GM19452 (cell line): Measurements from ENCODE around the gene NID2.
A peak's percentile ranks its signal among the peaks of the same experiment; 100 is the strongest.

Experiments
- ATAC-seq: cut with Tn5 transposase; IDR thresholded peaks from one replicate; pipeline ENCODE4 v1.9.1; 2021; ENCODE audit not compliant: unreplicated experiment

The NID2 gene

DNA sequence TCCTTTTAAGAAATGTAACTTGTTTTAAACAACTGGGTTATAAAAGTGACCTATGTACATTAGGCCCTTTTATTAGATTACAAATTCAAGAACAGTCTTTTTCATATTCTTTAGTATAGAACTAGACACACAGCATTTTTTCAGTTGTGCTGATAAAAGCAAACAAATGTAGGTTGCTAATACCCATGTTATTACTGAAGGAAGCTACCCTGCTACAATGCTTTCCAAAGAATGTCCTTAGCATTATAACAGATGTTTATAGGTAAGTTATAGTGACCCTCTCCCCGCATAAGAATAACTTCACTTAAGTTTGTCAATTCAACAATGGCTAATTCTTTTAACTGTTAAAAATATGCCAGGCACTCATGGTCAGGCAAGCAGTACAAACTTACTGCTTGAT is 61.6 kb downstream of the NID2 start:
- no peak for ATAC-seq

DNA sequence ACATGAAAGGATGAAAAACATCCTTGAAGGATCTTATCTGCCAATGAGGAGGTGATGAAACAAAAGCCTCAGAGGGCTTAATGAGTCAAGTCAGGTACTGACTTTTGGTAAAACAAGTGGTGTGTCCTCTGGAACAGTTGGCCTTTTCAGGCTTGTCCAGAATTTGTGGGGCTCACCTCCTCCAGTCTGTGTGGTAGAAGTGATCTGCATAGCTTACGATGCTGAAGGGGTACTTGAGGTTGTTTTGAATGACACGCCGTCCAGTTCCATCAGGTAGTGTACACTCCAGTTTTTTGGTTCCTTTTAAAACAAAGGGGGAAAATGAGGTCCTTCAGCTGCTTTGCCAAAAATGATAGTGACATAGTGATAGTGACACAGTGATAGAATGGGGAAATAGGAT is 62.5 kb downstream of the NID2 start:
- ATAC-seq: no peak

DNA sequence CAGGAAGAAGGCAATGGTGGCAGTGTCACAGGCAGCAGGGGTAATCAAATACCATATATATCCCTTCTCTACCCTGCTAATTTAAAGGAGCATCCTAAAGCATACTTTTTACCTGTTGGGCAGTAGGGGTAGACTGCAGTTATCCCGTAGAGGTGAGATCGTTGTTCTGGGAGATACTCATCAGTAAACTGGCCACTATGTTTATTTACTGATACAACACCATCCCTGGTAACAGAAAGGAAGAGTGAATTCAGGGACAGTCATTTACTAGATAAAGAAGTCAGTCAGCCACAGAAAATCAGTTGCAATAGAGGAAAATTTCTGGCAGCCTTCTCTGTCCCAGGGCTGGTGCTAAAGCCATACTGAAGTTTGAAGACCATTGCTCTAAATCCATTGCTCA is 63.2 kb downstream of the NID2 start:
- ATAC-seq: no peak

DNA sequence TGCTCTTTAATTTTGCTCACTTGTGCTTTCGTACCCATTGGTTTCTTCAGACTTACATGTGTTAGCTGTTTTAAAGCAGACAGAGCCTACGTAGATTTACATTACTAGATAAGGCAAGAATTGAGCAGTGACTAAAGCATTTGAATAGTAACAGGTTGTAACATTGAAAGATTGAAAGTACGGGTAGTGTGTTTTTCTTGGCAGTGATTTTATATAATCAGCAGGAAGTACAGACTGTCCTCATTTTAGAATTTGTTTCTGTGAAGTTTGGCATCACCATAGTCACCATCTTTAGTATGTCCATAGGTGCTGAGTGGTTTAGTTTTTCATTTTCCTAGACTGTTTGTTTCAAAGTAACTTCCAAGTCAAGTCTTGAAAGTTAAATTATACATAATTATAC is 65.5 kb downstream of the NID2 start:
- no peak for ATAC-seq

DNA sequence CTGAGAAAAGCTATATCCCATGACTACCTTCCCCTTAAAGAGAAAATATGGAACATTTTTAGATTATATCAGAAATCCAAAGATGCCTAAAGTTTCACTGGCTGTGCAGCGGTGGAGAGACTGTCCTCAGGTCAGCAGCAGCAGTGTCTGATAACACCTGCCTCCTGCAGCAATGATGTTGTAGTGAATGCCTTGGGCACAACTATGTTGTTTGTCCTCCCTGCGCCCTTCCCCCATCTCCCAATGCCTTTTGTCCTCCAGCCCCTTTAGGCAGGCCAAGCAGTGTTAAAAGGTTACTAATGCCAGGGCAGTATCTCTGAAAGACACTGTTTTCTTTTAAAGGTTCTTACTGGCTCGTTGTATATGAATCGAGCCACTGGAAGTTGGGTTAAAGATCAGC is 66.3 kb downstream of the NID2 start:
- ATAC-seq: no peak

DNA sequence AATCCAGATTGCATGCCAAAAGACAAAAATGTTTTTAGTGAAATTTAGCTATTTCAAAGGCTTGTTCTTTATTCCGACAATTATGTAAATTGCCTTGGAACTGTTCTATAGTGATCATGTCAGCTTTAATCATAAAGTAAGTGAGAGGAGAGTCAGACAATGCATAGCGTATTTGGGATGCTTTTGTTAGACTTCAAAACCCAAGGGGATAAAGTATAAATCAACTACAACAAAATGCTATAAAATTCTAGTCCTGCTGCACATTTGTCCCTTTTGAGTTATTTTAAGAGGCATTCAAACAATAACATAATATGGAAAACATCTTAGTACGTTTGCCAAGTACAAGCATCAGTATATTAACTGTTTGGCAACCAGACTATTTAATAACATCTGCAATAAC is 68.2 kb downstream of the NID2 start:
- no peak for ATAC-seq

DNA sequence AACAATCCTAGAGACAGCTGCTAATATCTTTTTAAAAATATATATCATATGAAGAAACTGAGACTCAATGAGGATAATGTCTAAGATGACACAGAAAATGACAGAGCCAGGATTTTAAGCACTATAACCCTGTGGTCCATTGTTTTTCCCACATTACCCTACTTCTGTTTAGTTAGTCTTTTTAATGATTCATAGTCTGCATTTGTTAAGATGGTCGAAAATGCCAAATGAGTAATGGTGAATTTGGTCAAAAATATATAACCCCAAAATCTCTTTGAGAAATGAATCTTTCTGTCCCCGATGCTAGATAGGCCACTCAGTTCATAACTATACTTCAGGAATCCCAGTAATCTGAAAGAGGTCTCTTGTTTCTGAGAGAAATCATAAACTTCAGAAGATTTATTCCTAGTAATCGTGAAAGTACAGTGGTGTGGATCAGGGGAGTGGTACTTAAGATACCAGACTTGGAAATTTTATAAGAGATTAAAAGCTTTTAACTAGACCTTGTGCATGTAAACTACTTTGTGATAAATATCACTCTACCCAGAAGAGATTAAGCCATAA is 68.8 kb downstream of the NID2 start:
- ATAC-seq: no peak

DNA sequence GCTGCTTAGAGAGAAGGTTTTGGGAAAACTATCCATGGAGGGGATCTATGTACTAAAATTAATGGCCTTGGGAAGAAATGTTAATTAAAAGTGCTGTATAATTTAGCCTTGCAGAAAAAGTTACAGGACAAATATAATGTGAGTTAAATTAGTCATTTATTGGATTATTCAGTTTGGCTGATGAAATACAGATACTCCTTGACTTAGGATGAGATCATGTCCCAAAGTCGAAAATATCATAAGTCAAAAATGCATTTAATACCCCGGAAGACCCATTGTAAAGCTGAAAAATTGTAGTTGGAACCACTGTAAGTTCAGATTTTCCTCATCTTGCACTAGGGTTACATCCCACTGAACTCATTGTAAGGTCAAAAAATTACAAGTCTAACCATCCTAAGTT is 69.8 kb downstream of the NID2 start:
- ATAC-seq: no peak

DNA sequence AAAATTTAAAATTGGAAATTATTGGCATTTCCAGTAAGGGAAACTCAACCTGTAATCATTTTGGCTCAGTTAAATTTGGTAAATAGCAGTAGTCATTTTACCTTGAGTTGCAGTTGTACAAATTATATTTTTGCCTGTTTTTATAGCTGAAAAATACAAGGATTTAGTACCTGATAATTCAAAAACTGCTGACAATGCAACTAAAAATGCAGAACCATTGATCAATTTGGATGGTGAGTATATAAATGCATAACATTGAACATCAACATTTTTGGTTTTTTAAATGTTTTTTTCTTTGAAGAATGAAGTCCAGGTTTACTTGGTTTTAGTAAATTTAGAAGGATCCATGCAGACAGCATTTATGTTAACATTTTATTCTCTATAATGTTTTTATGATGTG is 70.5 kb downstream of the NID2 start:
- no peak for ATAC-seq

DNA sequence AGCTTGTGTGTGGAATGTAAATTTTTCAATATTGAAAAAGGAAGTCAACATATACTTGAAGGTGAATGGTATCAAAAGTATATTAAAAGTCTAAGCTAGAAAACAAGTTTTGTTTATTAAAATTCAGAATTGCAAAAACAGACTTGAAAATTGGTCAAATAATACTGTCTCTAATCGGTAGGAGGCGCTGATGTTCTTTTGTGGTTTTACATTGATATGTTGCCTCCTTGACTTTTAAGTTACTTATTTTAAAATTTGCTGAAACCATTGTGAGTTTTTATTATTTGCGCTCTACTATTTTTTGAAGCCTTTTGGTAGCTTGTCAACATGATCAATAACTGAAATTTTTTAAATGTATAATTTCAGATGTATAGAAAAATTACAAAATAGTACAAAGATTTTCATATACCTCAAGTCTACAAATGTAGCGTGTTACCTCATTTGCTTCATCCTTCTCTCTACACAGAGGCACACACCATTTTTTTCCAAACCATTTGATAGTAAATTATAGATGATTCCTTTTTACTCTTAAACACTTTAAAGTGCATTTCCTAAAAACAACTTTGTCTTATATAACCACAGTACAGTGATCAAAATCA is 72.6 kb downstream of the NID2 start:
- ATAC-seq: no peak

DNA sequence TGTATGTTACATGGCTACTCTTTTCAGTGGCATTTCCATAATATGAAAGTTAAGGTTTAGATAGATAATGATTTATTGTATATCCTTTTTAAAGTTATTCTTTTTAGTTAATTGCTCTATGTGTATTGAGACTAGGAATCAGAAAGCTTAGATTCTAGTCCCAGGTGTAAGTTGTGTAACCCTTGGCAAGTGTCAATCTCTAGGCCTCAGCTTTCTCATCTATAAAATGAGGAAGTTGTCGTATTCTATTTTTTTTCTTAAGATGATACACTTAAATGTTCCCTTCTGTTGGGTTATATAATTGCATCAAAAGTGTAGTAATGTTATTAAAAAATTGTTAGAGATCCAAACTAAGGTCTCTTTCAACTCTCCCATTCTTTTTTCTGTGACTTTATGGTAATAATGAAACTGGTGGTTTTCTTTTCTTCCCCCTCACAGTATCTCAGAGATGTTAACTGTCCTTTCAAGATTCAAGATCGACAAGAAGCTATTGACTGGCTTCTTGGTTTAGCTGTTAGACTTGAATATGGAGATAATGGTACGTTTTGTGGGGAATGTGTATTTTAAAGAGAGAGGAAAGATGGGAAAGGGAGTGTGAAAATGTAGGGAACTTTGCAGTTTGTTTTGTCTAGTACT is 75.5 kb downstream of the NID2 start:
- ATAC-seq: no peak

DNA sequence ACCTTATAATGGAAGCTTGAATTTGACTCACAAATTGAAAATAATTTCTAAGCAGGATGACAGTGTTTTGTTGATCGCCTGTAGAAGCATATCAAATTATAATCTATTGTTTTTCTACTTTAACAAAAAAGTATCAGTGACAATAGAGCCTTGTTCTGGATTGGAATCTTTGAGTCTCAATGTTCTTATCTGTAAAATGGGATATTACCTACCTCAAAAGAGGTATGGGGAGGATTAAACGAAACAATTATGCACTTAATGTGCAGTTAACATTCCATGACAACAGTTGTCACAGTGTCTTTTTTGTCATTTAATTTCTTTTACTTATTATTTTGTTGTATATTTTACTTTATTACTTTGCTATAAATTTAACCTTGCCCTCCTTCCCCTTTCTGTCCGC is 78.4 kb downstream of the NID2 start:
- ATAC-seq: no peak

DNA sequence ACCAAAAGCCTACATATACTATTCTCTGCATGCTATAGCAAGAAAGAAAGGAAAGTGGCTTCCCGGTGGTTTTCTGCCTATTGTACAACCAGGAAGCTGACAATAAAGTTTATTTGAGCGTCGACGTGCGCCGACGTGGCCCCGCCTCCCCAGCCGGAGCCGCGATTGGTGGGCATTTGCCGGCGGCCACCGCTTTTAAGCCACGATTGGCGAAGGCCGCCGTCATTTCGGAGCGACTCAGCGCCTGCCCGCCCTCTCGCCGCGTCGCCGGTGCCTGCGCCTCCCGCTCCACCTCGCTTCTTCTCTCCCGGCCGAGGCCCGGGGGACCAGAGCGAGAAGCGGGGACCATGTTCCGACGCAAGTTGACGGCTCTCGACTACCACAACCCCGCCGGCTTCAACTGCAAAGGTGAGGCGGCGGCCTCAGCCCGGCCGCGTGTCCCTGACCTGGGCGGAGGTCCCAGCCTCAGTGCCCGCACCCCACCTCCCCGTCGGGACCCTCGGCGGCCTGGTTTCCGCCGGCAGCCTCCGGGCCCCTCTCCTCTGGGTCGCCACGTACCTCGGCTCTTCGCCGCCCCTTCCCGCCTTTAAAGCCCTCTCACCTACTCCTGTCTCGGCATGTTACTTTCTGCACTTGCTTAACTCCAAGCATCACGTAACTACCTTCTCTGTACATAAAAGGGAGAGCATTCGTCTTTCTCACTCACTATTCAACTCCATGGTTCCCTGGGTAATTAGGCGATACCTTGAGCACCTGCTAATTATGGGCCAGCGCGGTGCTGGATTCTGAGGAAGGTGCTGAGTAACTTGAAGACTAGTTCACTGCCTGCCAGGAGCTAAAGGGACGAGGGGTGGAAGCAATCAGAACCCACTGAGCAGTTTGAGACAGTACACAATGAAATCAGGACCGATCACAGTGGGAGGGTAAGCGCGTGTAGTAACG is 79.3 kb downstream of the NID2 start, which contains the start of gene RTRAF:
Gene RTRAF, plus strand, starts transcription at position 254 of the 942 bp plus-strand sequence. Its CDS starts 94 bp downstream, at position 348.
- ATAC-seq: peak; percentile 86

DNA sequence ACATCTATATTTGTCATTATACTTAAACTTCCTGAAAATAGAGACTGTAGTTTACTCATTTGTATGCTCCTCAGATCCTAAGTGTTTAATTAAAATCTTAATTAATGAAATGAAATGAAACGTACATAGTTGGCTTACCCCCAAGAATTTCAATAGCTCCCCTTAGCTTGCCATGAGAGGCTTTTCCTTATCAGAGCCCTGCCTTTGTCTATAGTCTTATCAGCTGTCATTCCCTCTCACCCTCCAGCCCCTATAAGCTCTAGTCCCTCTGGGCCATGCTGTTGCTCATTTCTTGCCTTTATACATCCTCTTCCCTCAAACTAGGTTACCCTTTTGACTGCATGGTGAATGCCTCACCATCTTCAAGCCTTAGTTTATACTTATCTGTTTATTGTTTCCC is 80.6 kb downstream of the NID2 start:
- ATAC-seq: no peak

DNA sequence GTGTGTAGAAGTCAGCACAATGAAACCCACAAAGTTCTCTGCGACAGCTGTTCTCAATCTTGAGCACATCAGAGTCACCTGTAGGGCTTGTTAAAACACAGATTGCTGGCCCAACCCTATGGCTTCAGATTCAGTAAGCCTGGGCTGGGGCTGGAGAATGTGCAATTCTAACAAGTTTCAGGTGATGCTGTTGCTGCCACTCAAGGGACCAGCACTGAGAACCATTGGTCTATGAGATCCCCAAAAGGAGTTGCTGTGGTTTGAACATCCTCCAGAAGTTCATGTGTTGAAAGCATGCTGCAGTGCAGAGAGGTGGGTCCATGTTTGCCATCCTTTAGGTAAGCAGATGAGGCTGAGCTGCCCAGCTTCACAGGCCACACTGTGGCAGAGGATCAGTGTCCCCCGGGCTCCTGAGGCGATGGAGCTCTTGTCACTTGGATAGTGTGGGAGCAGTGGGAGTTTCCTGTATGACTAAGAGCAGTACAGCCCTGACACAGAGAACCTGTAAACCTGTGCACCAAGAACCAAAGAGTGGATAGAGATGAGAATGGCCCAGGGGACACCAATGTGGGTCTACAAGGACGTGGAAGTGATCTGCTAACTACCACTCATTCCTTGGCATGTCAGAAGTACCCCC is 87.5 kb downstream of the NID2 start:
- ATAC-seq: no peak

DNA sequence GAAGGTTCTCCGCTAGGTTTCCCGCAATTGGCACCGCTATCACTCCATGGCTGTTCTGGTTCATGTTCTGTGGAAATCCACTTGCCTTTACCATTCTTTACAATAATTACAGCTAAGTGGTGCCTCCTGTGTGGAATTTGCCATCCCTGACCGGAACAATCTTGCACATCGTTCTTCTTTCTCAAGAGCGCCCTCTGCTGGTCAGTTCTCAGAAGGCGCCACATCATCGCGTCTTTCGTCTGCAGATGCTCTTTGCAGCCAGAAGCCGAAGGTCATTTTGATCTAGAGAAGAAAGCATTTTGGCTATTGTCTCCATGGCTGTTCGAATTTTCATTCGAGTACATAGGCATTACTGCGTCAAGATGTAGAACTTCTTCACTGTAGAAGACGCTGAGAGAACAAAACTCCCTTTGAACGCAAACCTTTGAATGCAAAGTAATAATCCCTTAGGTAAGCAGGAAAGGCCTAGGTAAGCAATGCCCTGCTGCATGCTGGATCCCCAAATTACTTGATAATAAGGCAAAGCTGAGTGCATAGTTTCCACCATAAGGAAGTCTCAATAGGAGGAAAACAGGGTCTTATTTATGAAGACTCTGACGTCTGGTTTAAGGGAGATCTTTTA is 89.7 kb downstream of the NID2 start:
- ATAC-seq: no peak

DNA sequence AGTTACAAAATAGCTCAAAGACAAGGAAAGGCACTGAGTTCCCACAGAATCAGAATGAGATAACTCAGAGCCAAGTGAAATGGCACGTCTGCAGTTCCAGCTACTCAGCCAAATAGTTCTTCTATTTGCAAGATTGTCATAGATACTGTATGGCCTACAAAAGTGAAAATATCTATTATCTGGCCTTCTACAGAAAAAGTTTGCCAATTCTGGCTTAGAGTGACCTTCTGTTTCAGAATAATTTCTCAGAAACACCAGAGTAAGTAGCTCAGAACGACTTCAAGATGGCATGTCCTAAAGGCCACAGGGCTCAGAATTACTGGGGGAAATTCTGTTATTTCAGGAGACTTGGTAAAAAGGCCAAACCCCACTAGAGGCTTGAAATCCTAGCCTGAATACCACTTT is 90.2 kb downstream of the NID2 start:
- no peak for ATAC-seq

DNA sequence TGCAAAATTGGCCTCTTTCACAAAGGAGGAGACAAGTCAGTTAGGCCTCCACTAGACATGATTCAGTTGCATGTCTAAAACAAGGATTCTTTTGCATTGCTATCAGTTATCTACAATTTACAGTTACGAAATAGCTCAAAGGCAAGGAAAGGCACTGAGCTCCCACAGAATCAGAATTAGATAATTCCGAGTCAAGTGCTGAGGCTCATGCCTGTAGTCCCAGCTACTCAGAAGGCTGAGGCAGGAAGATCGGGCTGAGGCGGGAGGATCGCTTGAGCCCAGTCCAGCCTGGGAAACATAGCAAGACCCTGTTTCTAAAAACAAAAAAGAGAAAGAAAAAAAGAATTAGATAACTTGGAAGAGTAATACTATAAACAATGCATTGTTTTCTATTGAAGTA is 91.8 kb downstream of the NID2 start:
- no peak for ATAC-seq

DNA sequence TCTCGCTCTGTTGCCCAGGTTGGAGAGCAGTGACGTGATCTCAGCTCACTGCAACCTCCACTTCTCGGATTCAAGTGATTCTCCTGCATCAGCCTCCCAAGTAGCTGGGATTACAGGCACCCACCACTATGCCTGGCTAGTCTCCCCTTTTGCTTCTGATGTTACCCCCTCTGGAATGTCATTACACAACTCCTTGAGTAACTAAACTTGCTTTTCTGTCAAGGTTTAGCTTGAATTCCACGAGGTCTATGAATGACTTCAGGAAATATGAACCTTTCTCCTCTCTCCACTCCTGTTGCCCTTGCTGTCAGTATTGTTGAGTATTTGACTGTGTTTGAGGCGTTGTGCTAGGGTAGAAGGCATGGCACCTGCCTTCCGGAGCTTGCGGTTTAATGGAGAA is 96.3 kb downstream of the NID2 start:
- ATAC-seq: no peak

DNA sequence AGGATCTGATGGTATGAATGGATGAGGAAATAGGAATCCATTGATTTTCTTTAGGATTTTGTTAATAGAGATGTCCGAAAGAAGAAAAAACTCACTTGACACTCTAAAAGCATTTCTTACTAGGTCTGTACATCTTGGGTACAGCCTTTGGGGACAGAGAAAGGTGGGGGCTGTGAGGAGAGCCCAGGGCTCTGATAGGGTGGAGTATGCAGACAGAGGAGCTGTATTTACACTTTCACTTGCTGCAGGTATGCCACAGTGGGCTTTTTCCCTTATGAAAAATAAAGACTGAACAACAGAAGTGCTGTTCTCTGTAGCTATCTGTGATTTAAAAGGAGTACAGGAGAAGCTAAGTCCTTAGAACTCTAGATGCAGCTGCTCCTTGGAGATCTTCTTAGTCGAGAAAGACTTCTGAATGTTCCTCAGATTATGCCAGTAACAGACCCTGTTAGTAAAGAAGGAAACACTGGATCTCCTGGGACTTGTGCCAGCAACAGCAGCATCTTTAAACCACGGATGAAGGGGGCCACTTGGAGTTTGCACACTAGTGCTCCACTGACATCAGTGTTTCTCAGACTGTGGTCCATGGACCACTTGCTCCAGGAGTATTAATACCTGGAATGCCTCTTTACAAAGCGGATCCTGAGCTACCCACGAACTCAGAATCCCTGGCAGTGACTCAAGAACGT is 98.9 kb downstream of the NID2 start:
- ATAC-seq: no peak
